Left ventricle myocardium inferior (tissue), 1 donor: Measurements from ENCODE around the gene ENTR1. TPM values are rescaled to one million over a fixed set of nuclear protein-coding genes. Genes with fewer than 3 reads are reported as not detected.

ENCODE experiments used
- DNase-seq: peaks from one replicate; pipeline ENCODE4 v3.0.0-alpha.2; 2020
- H3K27ac ChIP-seq: fragments of 200-600 bp; replicated peaks from 2 replicates; pipeline ENCODE4 v1.8.0; 2021
- H3K27me3 ChIP-seq: fragments of 200-600 bp; 2 replicates; pipeline ENCODE4 v1.8.0; 2021; ENCODE audit warnings: low read depth
- H3K36me3 ChIP-seq: fragments of 200-600 bp; 2 replicates; pipeline ENCODE4 v1.8.0; 2021
- H3K4me1 ChIP-seq: fragments of 200-600 bp; 2 replicates; pipeline ENCODE4 v1.8.0; 2021
- H3K4me3 ChIP-seq: fragments of 200-600 bp; 2 replicates; pipeline ENCODE4 v1.8.0; 2021; ENCODE audit warnings: mild to moderate bottlenecking, moderate library complexity
- H3K9me3 ChIP-seq: fragments of 200-600 bp; replicated peaks from 2 replicates; pipeline ENCODE4 v1.8.0; 2021
- intact Hi-C: fragments of 100-400 bp; cut with micrococcal nuclease; formaldehyde crosslinking; loops from one replicate; pipeline ENCODE4 v1.11.0; 2022
- total RNA-seq: library from RNA; stranded (reverse); fragmentation: NEBNext Ultra II Directional; extraction: Animal tissue kit (Norgen Biotek cat#: 25700); gene quantifications from one replicate; pipeline ENCODE4 v1.2.1, GENCODE V29; 2021
- TF ChIP-seq, protein P1 (sequence below): fragments of 200-600 bp; IDR thresholded peaks from 2 replicates; pipeline ENCODE4 v1.8.0; 2021; ENCODE audit warnings: antibody characterized with exemption, mild to moderate bottlenecking, borderline replicate concordance
- donor health status: DM: no; HTN: yes; CAD: no; lungs with severe emphysema.

Gene ENTR1
- total RNA-seq, 1 donor from 2014 or later = 20.1 TPM

DNA sequence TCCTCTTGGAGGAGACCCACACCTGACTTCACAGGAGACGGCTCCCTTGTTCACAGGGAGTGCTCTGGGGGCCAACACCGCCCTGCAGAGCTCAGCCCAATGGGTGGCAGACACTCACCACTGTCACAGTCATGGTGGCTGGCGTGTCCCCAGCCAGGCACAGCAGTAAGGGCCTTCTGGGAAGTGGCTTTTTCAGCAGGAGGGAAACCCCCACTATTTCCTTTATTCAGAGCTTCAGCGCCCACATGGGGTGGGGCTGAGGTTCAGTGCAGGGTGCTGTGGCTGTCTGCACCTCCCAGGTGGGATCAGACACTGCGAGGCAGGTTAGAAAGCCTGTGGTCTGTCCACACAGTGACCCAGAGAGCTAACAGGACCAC lies 6.9 kb downstream of the ENTR1 start:
- DNase-seq = no peak
- peaks cover 49% of the 10 kb centered on the region for H3K36me3 ChIP-seq
- H3K9me3 ChIP-seq = no peaks in the 10 kb centered on the region
- TF ChIP-seq, protein P1, sequence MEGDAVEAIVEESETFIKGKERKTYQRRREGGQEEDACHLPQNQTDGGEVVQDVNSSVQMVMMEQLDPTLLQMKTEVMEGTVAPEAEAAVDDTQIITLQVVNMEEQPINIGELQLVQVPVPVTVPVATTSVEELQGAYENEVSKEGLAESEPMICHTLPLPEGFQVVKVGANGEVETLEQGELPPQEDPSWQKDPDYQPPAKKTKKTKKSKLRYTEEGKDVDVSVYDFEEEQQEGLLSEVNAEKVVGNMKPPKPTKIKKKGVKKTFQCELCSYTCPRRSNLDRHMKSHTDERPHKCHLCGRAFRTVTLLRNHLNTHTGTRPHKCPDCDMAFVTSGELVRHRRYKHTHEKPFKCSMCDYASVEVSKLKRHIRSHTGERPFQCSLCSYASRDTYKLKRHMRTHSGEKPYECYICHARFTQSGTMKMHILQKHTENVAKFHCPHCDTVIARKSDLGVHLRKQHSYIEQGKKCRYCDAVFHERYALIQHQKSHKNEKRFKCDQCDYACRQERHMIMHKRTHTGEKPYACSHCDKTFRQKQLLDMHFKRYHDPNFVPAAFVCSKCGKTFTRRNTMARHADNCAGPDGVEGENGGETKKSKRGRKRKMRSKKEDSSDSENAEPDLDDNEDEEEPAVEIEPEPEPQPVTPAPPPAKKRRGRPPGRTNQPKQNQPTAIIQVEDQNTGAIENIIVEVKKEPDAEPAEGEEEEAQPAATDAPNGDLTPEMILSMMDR = no peak
- intact Hi-C loops = no loop called here
- no peak overlapping the region for H3K27ac ChIP-seq
- H3K4me1 ChIP-seq = peaks cover 26% of the 10 kb centered on the region
- no peaks in the 10 kb centered on the region for H3K27me3 ChIP-seq
- H3K4me3 ChIP-seq = no peak overlapping the region

DNA sequence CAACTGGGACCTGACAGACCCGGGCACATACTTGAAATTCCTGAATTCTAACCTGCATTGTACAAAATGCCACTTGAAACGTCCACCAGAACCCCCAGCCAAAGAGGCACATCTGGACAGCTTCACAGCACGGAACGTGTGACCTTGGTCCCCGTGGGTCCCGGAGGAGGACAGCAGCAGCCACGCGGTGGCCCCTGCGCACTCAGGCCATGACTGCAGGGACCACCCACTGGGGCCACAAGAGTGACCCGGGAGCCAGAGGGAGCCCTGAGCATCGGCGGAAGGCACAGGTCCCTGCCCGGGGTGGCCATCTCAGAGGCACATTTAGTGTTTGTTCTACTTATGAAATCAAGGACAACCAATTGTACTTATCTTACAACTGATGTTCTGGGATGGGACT lies 8.3 kb downstream of the ENTR1 start:
- H3K36me3 ChIP-seq = peaks cover 45% of the 10 kb centered on the region
- H3K9me3 ChIP-seq = no peaks in the 10 kb centered on the region
- H3K4me3 ChIP-seq = no peak overlapping the region
- no peak for DNase-seq
- no peaks in the 10 kb centered on the region for H3K27me3 ChIP-seq
- H3K4me1 ChIP-seq = peaks cover 30% of the 10 kb centered on the region
- no peak overlapping the region for H3K27ac ChIP-seq
- intact Hi-C loops = no loop called here
- TF ChIP-seq, protein P1 = no peak

DNA sequence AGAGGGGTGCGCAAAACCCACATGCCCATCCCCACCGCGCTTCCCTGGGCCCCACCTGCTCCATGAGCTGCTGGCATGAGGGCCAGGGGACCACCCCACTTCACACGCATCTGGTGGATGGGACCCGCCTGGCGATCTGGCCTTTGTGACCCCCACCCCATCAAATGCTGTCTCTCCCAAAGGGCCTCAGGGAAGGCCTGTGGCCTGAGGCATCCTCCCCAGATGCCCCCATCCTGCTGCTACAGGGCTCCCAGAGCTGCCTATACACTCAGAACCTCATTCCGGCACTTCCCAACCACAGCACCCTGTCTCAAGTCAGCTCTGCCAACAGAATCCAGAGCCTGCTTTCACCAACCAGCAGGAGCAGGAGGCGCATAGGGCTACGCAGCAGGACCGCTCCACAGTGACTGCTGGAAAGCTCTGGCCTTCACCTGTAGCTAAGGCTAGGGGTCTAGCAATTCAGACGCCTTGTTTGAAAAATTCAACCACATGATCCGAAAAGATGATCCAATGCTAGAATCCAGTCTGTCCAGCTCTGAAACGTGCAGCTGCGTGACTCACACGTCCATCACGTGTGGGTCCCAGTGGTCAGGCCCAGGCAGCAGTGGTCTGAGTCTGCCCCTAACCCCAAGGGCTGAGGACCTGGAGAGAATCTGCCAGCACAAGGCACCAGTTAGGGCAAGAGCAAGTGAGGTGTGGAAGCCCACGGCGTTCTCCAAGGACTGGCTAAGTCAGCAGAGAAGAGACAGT lies 9.1 kb downstream of the ENTR1 start:
- intact Hi-C loops = no loop called here
- Histone ChIP-seq H3K4me3 (no peak overlapping the region), H3K9me3 (no peaks in the 10 kb centered on the region), H3K4me1 (peaks cover 30% of the 10 kb centered on the region), H3K27me3 (no peaks in the 10 kb centered on the region), H3K27ac (no peak overlapping the region), H3K36me3 (peaks cover 45% of the 10 kb centered on the region)
- DNase-seq = no peak
- TF ChIP-seq, protein P1 = no peak

DNA sequence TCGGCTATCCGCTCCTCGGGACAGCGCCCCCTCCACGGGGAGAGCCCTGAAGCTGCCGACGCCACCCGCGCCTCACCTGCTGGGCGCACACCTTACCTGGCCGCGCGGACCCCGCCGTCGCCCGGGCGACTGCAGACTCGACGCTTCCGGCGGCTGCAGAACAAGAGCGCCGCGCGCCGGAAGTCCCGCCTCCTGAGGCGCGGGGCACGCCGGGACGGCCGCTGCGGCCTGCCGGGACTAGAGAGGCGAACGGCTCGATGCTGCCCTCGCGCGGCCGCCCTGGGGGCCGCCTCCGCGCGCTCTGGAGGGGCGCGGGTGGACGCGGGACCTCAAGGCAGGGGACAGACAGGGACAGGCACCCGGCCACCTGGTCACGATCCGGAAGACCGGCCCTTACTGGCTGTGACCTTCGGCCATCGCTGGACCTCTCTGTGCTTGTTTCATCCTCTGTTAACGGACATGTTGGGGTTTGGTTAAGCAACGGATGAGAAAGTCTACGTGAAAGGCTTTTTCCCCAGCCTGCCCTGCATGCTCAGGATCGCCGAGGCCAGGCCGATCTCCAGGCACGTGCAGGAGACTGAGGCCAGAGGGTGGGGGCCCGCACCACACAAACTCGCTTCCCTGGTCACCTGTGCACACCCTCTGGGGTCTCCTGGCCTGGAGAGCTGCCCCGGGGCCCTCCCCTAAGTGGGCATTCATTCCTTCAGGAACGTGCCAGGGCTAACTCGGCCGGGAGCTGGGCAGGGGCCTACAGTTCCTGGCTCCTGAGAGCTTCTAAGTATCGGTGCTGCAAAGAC lies 10.2 kb downstream of the ENTR1 start, which contains the start of gene SNAPC4:
Gene SNAPC4, minus strand, starts transcription at position 133 of the 797 bp plus-strand sequence. CDS start 1,742 bp downstream, outside the sequence.
- Histone ChIP-seq H3K9me3 (no peaks in the 10 kb centered on the region), H3K4me1 (peaks cover 28% of the 10 kb centered on the region), H3K4me3 (peak within 1 kb of the TSS; percentile 88), H3K27me3 (no peaks in the 10 kb centered on the region), H3K27ac (peak within 1 kb of the TSS; percentile 72), H3K36me3 (peaks cover 45% of the 10 kb centered on the region)
- peak; percentile 84 for DNase-seq
- TF ChIP-seq, protein P1 = peak; percentile 98
- intact Hi-C loops = no loop called here

DNA sequence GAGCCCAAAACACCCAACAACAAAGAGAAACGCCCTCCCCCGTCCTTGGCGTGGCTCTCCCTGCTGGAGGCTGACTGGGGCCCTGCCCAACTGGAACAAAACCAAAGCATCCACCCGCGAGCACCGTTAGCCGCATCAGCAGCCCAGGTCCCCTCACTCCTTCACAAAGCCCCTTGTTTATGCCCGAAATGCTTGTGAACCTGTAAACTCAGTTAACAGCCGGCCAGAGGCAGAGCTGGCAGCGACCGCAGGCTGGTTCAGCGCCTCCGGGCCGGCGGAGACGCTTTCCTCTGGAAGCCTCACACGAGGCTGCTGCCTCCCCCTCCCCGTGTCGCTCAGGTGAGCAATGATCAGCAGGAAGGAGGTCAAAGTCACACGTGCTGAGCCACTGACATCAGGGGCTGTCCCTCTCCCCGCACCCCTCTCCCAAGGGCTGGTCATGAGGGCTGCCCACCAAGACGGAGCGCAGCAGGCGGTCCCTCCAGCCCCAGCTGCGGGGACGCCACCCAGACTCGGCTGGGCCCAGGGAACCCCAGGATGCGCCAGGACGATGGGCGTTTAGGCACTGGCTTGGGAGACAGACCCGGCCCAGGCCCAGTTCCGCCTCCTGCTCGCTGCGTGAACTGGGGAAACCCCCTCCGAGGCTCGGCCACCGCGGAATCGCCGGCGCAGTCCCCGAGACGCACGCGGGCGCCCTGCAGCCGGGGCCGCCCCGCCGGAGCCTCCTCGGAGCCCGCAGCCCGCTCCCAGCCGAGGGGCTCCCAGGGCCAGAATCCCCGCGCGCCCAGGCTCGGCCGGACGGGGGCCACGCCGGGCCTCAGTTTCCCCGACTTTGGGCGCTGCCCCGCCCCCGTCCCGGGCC lies 11.0 kb downstream of the ENTR1 start:
- TF ChIP-seq, protein P1 = no peak
- H3K27me3 ChIP-seq = no peaks in the 10 kb centered on the region
- no peak for DNase-seq
- peaks cover 25% of the 10 kb centered on the region for H3K4me1 ChIP-seq
- peaks cover 45% of the 10 kb centered on the region for H3K36me3 ChIP-seq
- H3K9me3 ChIP-seq = no peaks in the 10 kb centered on the region
- H3K27ac ChIP-seq = peak overlapping the region; percentile 72
- intact Hi-C loops = no loop called here
- peak overlapping the region; percentile 88 for H3K4me3 ChIP-seq
